GM06990 (cell line): Measurements from ENCODE around the gene IGFALS.
A peak's percentile ranks its signal among the peaks of the same experiment; 100 is the strongest.

Experiments used
- DNase-seq: peaks from one replicate; pipeline ENCODE4 v3.0.0-alpha.2; 2011; ENCODE audit not compliant: insufficient read length; ENCODE audit errors: extremely low read depth
- H3K27me3 ChIP-seq: replicated peaks from 2 replicates; pipeline ENCODE4 v1.6.0; 2011; ENCODE audit warnings: low read length; ENCODE audit not compliant: control insufficient read depth, insufficient read depth
- H3K36me3 ChIP-seq: 2 replicates; pipeline ENCODE4 v1.5.1; 2011; ENCODE audit warnings: low read length; ENCODE audit not compliant: control insufficient read depth, insufficient read depth
- H3K4me3 ChIP-seq: replicated peaks from 2 replicates; pipeline ENCODE4 v1.5.1; 2011; ENCODE audit warnings: low read depth, mild to moderate bottlenecking, control low read depth, low read length
- CTCF ChIP-seq: IDR thresholded peaks from 2 replicates; pipeline ENCODE4 v1.5.1; 2011; ENCODE audit warnings: low read length, control low read depth, mild to moderate bottlenecking, inconsistent platforms; ENCODE audit not compliant: insufficient read depth, poor library complexity, severe bottlenecking

IGFALS gene

GRCh38 chr16:1816396-1817275 lies 23.1 kb upstream of the IGFALS start:
- peaks cover 4% of the 10 kb centered on the region for H3K36me3 ChIP-seq

GRCh38 chr16:1815461-1815860 lies 22.0 kb upstream of the IGFALS start:
- Histone ChIP-seq H3K36me3 (peaks cover 4% of the 10 kb centered on the region), H3K27me3 (no peaks in the 10 kb centered on the region), H3K4me3 (no peak overlapping the region)
- no peak for TF ChIP-seq CTCF
- no peak for DNase-seq

More at GRCh38 chr16:1816396-1817275, 23.1 kb upstream of the IGFALS start:
- Histone ChIP-seq H3K4me3 (no peak overlapping the region), H3K27me3 (no peaks in the 10 kb centered on the region)
- DNase-seq: no peak
- TF ChIP-seq CTCF: no peak

GRCh38 chr16:1812732-1813163 lies 19.2 kb upstream of the IGFALS start:
- TF ChIP-seq CTCF: peak; percentile 40
- Histone ChIP-seq H3K36me3 (peaks cover 9% of the 10 kb centered on the region), H3K27me3 (no peaks in the 10 kb centered on the region), H3K4me3 (no peak overlapping the region)
- DNase-seq: no peak

GRCh38 chr16:1810536-1810935 lies 17.0 kb upstream of the IGFALS start:
- peaks cover 7% of the 10 kb centered on the region for H3K36me3 ChIP-seq

GRCh38 chr16:1810106-1810505 lies 16.6 kb upstream of the IGFALS start:
- Histone ChIP-seq H3K36me3 (peaks cover 7% of the 10 kb centered on the region), H3K4me3 (no peak overlapping the region), H3K27me3 (no peaks in the 10 kb centered on the region)
- DNase-seq: no peak
- TF ChIP-seq CTCF: no peak

More at GRCh38 chr16:1810536-1810935, 17.0 kb upstream of the IGFALS start:
- DNase-seq: no peak
- H3K4me3 ChIP-seq: no peak overlapping the region
- no peaks in the 10 kb centered on the region for H3K27me3 ChIP-seq
- TF ChIP-seq CTCF: no peak

GRCh38 chr16:1809281-1809801 lies 15.8 kb upstream of the IGFALS start:
- peak; percentile 8 for DNase-seq
- H3K4me3 ChIP-seq: no peak overlapping the region
- no peaks in the 10 kb centered on the region for H3K27me3 ChIP-seq
- TF ChIP-seq CTCF: no peak
- H3K36me3 ChIP-seq: peaks cover 7% of the 10 kb centered on the region
